Measurements from ENCODE around the gene ABCE1.
A peak's percentile ranks its signal among the peaks of the same experiment; 100 is the strongest.

Gene ABCE1

DNA sequence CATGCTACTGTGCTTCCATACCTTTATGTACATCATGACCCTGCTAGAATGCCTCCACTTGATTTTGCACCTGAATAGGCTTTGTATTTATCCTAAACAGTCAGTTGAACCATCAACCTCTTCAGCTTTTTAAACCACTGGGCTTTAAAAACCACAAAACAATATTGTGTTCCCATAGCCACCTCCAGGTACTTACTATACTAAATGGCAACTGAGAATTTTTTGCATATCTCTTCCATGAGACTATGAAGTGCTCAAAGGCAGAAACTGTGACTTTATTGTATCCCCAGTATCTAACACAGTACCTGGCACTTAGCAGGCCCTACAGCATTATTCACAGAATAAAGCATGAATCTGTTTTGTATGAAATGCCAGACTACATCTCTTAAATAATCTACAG is 39.9 kb upstream of the ABCE1 start:
- Histone ChIP-seq H3K4me3 (ENCODE audit: low read length) (no peak overlapping the region), H3K36me3 (ENCODE audit: control insufficient read depth, insufficient read depth, low read length) (no peaks in the 10 kb centered on the region), H3K4me2 (ENCODE audit: low read length) (no peak overlapping the region), H4K8ac (ENCODE audit: low read depth, low read length) (no peak overlapping the region), H3K79me2 (ENCODE audit: control insufficient read depth, insufficient read depth, low read length) (no peaks in the 10 kb centered on the region), H3K4ac (ENCODE audit: low read depth, low read length) (no peak overlapping the region), H4K5ac (ENCODE audit: low read length) (no peak overlapping the region), H3K9ac (ENCODE audit: low read length) (no peak overlapping the region), H3K27ac (ENCODE audit: low read depth, low read length) (no peak overlapping the region), H3K56ac (ENCODE audit: low read length) (no peak overlapping the region), H2AK5ac (ENCODE audit: low read length) (no peak overlapping the region), H3K4me1 (ENCODE audit: control insufficient read depth, low read depth, low read length) (no peaks in the 10 kb centered on the region), H3K79me1 (ENCODE audit: low read length) (no peaks in the 10 kb centered on the region), H2BK120ac (ENCODE audit: low read depth, low read length) (no peak overlapping the region), H2BK15ac (replicated peaks; ENCODE audit: low read depth) (no peak overlapping the region), H2BK5ac (ENCODE audit: low read length) (no peak overlapping the region), H3K23ac (ENCODE audit: low read length) (no peak overlapping the region), H3K18ac (ENCODE audit: low read length) (no peak overlapping the region), H3K27me3 (ENCODE audit: insufficient read depth, low read length, poor library complexity) (peaks cover 2% of the 10 kb centered on the region)
- no peak for DNase-seq

- Histone ChIP-seq H3K9ac (ENCODE audit: low read length) (no peak overlapping the region), H3K4ac (ENCODE audit: low read depth, low read length) (no peak overlapping the region), H3K18ac (ENCODE audit: low read length) (no peak overlapping the region), H2AK5ac (ENCODE audit: low read length) (no peak overlapping the region), H3K27ac (ENCODE audit: low read depth, low read length) (no peak overlapping the region), H3K36me3 (ENCODE audit: control insufficient read depth, insufficient read depth, low read length) (no peaks in the 10 kb centered on the region), H2BK5ac (ENCODE audit: low read length) (no peak overlapping the region), H3K23ac (ENCODE audit: low read length) (no peak overlapping the region), H2BK15ac (replicated peaks; ENCODE audit: low read depth) (no peak overlapping the region), H3K27me3 (ENCODE audit: insufficient read depth, low read length, poor library complexity) (peaks cover 2% of the 10 kb centered on the region), H3K79me2 (ENCODE audit: control insufficient read depth, insufficient read depth, low read length) (no peaks in the 10 kb centered on the region), H4K5ac (ENCODE audit: low read length) (no peak overlapping the region), H3K4me1 (ENCODE audit: control insufficient read depth, low read depth, low read length) (peaks cover 1% of the 10 kb centered on the region), H3K56ac (ENCODE audit: low read length) (no peak overlapping the region), H4K8ac (ENCODE audit: low read depth, low read length) (no peak overlapping the region), H3K4me2 (ENCODE audit: low read length) (no peak overlapping the region), H3K79me1 (ENCODE audit: low read length) (no peaks in the 10 kb centered on the region), H2BK120ac (ENCODE audit: low read depth, low read length) (no peak overlapping the region), H3K4me3 (ENCODE audit: low read length) (no peak overlapping the region)
- DNase-seq: peak; percentile 58
- no CpG with 5 or more reads among the region's 6 CpGs for WGBS (ENCODE audit: extremely low coverage, insufficient coverage, low lambda C conversion rate)
Measured at GRCh38 chr4:145061318-145061920, 36.7 kb upstream of the ABCE1 start.

- no peak overlapping the region for H2BK120ac ChIP-seq (ENCODE audit: low read depth, low read length)
- no peak overlapping the region for H3K18ac ChIP-seq (ENCODE audit: low read length)
- H3K79me1 ChIP-seq (ENCODE audit: low read length): no peaks in the 10 kb centered on the region
- H3K9ac ChIP-seq (ENCODE audit: low read length): no peak overlapping the region
- no CpG with 5 or more reads among the region's 2 CpGs for WGBS (ENCODE audit: extremely low coverage, insufficient coverage, low lambda C conversion rate)
- H3K4me2 ChIP-seq (ENCODE audit: low read length): no peak overlapping the region
- no peak overlapping the region for H4K5ac ChIP-seq (ENCODE audit: low read length)
- H3K4me3 ChIP-seq (ENCODE audit: low read length): no peak overlapping the region
- no peak overlapping the region for H3K4ac ChIP-seq (ENCODE audit: low read depth, low read length)
- H3K27me3 ChIP-seq (ENCODE audit: insufficient read depth, low read length, poor library complexity): no peaks in the 10 kb centered on the region
- no peak overlapping the region for H3K56ac ChIP-seq (ENCODE audit: low read length)
- no peaks in the 10 kb centered on the region for H3K79me2 ChIP-seq (ENCODE audit: control insufficient read depth, insufficient read depth, low read length)
- H2BK5ac ChIP-seq (ENCODE audit: low read length): no peak overlapping the region
- H3K27ac ChIP-seq (ENCODE audit: low read depth, low read length): no peak overlapping the region
- no peaks in the 10 kb centered on the region for H3K36me3 ChIP-seq (ENCODE audit: control insufficient read depth, insufficient read depth, low read length)
- no peak overlapping the region for H2AK5ac ChIP-seq (ENCODE audit: low read length)
- H4K8ac ChIP-seq (ENCODE audit: low read depth, low read length): no peak overlapping the region
- peaks cover 1% of the 10 kb centered on the region for H3K4me1 ChIP-seq (ENCODE audit: control insufficient read depth, low read depth, low read length)
- H2BK15ac ChIP-seq (replicated peaks; ENCODE audit: low read depth): no peak overlapping the region
- peak; percentile 68 for DNase-seq
- no peak overlapping the region for H3K23ac ChIP-seq (ENCODE audit: low read length)
Measured at GRCh38 chr4:145066063-145066501, 32.0 kb upstream of the ABCE1 start.

- H3K4me1 ChIP-seq (ENCODE audit: control insufficient read depth, low read depth, low read length): peaks cover 1% of the 10 kb centered on the region
- H3K36me3 ChIP-seq (ENCODE audit: control insufficient read depth, insufficient read depth, low read length): no peaks in the 10 kb centered on the region
- H2AK5ac ChIP-seq (ENCODE audit: low read length): no peak overlapping the region
- H3K56ac ChIP-seq (ENCODE audit: low read length): no peak overlapping the region
- peak; percentile 66 for DNase-seq
- H4K5ac ChIP-seq (ENCODE audit: low read length): no peak overlapping the region
- no peak overlapping the region for H3K4me3 ChIP-seq (ENCODE audit: low read length)
- H3K4me2 ChIP-seq (ENCODE audit: low read length): no peak overlapping the region
- no peak overlapping the region for H3K23ac ChIP-seq (ENCODE audit: low read length)
- no CpG with 5 or more reads among the region's 3 CpGs for WGBS (ENCODE audit: extremely low coverage, insufficient coverage, low lambda C conversion rate)
- no peak overlapping the region for H3K4ac ChIP-seq (ENCODE audit: low read depth, low read length)
- H2BK120ac ChIP-seq (ENCODE audit: low read depth, low read length): no peak overlapping the region
- H3K79me2 ChIP-seq (ENCODE audit: control insufficient read depth, insufficient read depth, low read length): no peaks in the 10 kb centered on the region
- no peak overlapping the region for H3K18ac ChIP-seq (ENCODE audit: low read length)
- H3K79me1 ChIP-seq (ENCODE audit: low read length): no peaks in the 10 kb centered on the region
- H3K27me3 ChIP-seq (ENCODE audit: insufficient read depth, low read length, poor library complexity): no peaks in the 10 kb centered on the region
- H4K8ac ChIP-seq (ENCODE audit: low read depth, low read length): no peak overlapping the region
- H3K27ac ChIP-seq (ENCODE audit: low read depth, low read length): no peak overlapping the region
- H3K9ac ChIP-seq (ENCODE audit: low read length): no peak overlapping the region
- no peak overlapping the region for H2BK5ac ChIP-seq (ENCODE audit: low read length)
- H2BK15ac ChIP-seq (replicated peaks; ENCODE audit: low read depth): no peak overlapping the region
Measured at GRCh38 chr4:145069361-145069760, 28.8 kb upstream of the ABCE1 start.

DNA sequence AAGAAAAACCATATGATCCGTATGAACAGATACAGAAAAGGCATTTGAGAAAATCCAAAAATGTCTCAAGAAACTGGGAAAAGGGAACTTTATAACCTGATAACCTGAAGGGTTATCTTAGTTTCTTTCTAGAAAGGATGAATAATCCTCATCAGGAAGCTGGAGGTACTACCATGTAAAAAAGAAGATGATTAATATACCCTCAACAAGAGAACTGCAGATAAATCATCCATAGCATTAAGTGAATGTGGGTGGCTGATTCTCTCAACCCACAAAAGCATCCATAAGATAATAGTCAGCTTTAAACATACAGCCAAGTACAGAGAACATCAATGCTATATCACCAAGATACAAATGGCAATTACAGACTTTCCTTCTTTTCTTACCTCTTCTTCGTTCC is 26.6 kb upstream of the ABCE1 start:
- no peak overlapping the region for H3K4ac ChIP-seq (ENCODE audit: low read depth, low read length)
- no peak overlapping the region for H2BK15ac ChIP-seq (replicated peaks; ENCODE audit: low read depth)
- H3K4me1 ChIP-seq (ENCODE audit: control insufficient read depth, low read depth, low read length): no peaks in the 10 kb centered on the region
- no peak overlapping the region for H4K8ac ChIP-seq (ENCODE audit: low read depth, low read length)
- H4K5ac ChIP-seq (ENCODE audit: low read length): no peak overlapping the region
- H3K27me3 ChIP-seq (ENCODE audit: insufficient read depth, low read length, poor library complexity): no peaks in the 10 kb centered on the region
- H2AK5ac ChIP-seq (ENCODE audit: low read length): no peak overlapping the region
- no peak overlapping the region for H2BK120ac ChIP-seq (ENCODE audit: low read depth, low read length)
- no peak overlapping the region for H3K4me3 ChIP-seq (ENCODE audit: low read length)
- H3K18ac ChIP-seq (ENCODE audit: low read length): no peak overlapping the region
- H3K56ac ChIP-seq (ENCODE audit: low read length): no peak overlapping the region
- no peak overlapping the region for H3K9ac ChIP-seq (ENCODE audit: low read length)
- H3K27ac ChIP-seq (ENCODE audit: low read depth, low read length): no peak overlapping the region
- no peaks in the 10 kb centered on the region for H3K79me2 ChIP-seq (ENCODE audit: control insufficient read depth, insufficient read depth, low read length)
- no peak overlapping the region for H3K23ac ChIP-seq (ENCODE audit: low read length)
- DNase-seq: no peak
- no peak overlapping the region for H3K4me2 ChIP-seq (ENCODE audit: low read length)
- WGBS (ENCODE audit: extremely low coverage, insufficient coverage, low lambda C conversion rate): no CpG with 5 or more reads among the region's 2 CpGs
- H3K36me3 ChIP-seq (ENCODE audit: control insufficient read depth, insufficient read depth, low read length): no peaks in the 10 kb centered on the region
- H2BK5ac ChIP-seq (ENCODE audit: low read length): no peak overlapping the region
- H3K79me1 ChIP-seq (ENCODE audit: low read length): peaks cover 4% of the 10 kb centered on the region

DNA sequence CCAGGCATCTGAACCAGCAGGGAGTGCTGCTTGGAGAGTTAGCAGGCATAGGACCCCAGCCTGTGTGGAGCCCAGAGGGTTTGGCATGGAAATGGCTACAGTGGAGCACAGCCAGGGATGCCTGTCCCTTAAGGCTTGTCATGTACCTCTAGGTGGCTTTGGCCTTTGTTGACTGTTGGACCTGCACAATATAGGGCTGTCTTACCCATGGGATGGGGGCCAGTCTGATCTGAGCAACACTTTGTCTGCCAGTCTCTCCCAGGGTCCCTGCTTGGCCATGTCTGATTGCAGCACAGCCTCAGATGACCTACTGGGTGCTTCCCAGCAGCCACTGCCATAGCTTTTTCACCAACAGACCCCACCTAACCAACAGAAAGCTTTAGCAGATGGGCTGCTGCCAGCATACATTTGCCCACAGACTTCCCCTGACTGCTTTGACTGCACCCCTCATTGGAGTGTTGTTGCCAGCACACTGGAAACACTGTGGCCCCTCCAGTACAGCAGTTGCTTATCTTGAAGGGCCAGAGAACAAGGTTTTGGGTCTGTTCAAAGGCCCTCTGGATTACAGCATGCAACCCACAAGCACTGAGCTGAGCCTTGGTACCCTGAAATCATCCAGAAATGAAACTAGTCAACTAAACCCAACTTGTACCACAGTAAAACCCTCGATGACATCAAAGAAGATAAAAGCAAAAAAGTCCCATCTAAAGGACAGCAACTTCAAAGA is 22.2 kb upstream of the ABCE1 start:
- Histone ChIP-seq H3K79me1 (ENCODE audit: low read length) (peaks cover 4% of the 10 kb centered on the region), H3K36me3 (ENCODE audit: control insufficient read depth, insufficient read depth, low read length) (no peaks in the 10 kb centered on the region), H3K9ac (ENCODE audit: low read length) (no peak overlapping the region), H2AK5ac (ENCODE audit: low read length) (no peak overlapping the region), H2BK5ac (ENCODE audit: low read length) (no peak overlapping the region), H3K27me3 (ENCODE audit: insufficient read depth, low read length, poor library complexity) (no peaks in the 10 kb centered on the region), H3K4me2 (ENCODE audit: low read length) (no peak overlapping the region), H3K79me2 (ENCODE audit: control insufficient read depth, insufficient read depth, low read length) (no peaks in the 10 kb centered on the region), H3K56ac (ENCODE audit: low read length) (no peak overlapping the region), H2BK15ac (replicated peaks; ENCODE audit: low read depth) (no peak overlapping the region), H3K27ac (ENCODE audit: low read depth, low read length) (no peak overlapping the region), H4K8ac (ENCODE audit: low read depth, low read length) (no peak overlapping the region), H3K4me3 (ENCODE audit: low read length) (no peak overlapping the region), H4K5ac (ENCODE audit: low read length) (no peak overlapping the region), H3K4me1 (ENCODE audit: control insufficient read depth, low read depth, low read length) (no peaks in the 10 kb centered on the region), H3K18ac (ENCODE audit: low read length) (no peak overlapping the region), H3K23ac (ENCODE audit: low read length) (no peak overlapping the region), H2BK120ac (ENCODE audit: low read depth, low read length) (no peak overlapping the region), H3K4ac (ENCODE audit: low read depth, low read length) (no peak overlapping the region)
- no peak for DNase-seq
- no CpG with 5 or more reads among the region's 1 CpG for WGBS (ENCODE audit: extremely low coverage, insufficient coverage, low lambda C conversion rate)
